MCF 10A (cell line): Measurements from ENCODE around the gene MIB1. TPM values are rescaled to one million over a fixed set of nuclear protein-coding genes. Genes with fewer than 3 reads are reported as not detected.

ENCODE experiments used
- BruUV-seq: library from RNA; stranded (reverse); fragments of 400-500 nt; replicated peaks from 2 replicates; lab custom pipeline; 2021; lab: Mats Ljungman, UMichigan
- CTCF ChIA-PET: fragments of 300-600 bp; sonication (Branson Sonifier 250); formaldehyde crosslinking; extraction: SDS; loops from one replicate; lab custom pipeline; 2021; ENCODE audit warnings: antibody characterized with exemption, inconsistent platforms; lab: Yijun Ruan, JAX
- POLR2A ChIA-PET: fragments of 300-600, 350-650 bp; sonication (Branson Sonifier 250); formaldehyde crosslinking; extraction: SDS; loops from one replicate; lab custom pipeline; 2020; ENCODE audit warnings: antibody characterized with exemption, inconsistent platforms; lab: Yijun Ruan, JAX
- DNase-seq: peaks from one replicate; pipeline ENCODE4 v3.0.0-alpha.2; 2018; ENCODE audit not compliant: unreplicated experiment
- H3K27ac Mint-ChIP-seq: one replicate; pipeline ENCODE4 v1.8.0; 2022; ENCODE audit warnings: mild to moderate bottlenecking, low read depth, mixed read lengths; ENCODE audit not compliant: unreplicated experiment
- H3K27me3 Mint-ChIP-seq: one replicate; pipeline ENCODE4 v1.8.0; 2022; ENCODE audit warnings: mixed read lengths; ENCODE audit not compliant: insufficient read depth, unreplicated experiment
- H3K36me3 Mint-ChIP-seq: one replicate; pipeline ENCODE4 v1.8.0; 2022; ENCODE audit warnings: mild to moderate bottlenecking, moderate library complexity, mixed read lengths; ENCODE audit not compliant: insufficient read depth, unreplicated experiment
- H3K4me1 Mint-ChIP-seq: one replicate; pipeline ENCODE4 v1.8.0; 2022; ENCODE audit warnings: mixed read lengths; ENCODE audit not compliant: insufficient read depth, unreplicated experiment
- H3K4me3 Mint-ChIP-seq: one replicate; pipeline ENCODE4 v1.8.0; 2022; ENCODE audit warnings: mild to moderate bottlenecking, moderate library complexity, mixed read lengths; ENCODE audit not compliant: unreplicated experiment
- H3K9me3 Mint-ChIP-seq: one replicate; pipeline ENCODE4 v1.8.0; 2022; ENCODE audit warnings: mixed read lengths; ENCODE audit not compliant: unreplicated experiment
- CTCF ChIP-seq: fragments of 200-600 bp; IDR thresholded peaks from one replicate; pipeline ENCODE4 v1.8.0; 2022; ENCODE audit warnings: antibody characterized with exemption, mild to moderate bottlenecking; ENCODE audit not compliant: unreplicated experiment
- intact Hi-C: fragments of 100-400 bp; cut with micrococcal nuclease; formaldehyde crosslinking; loops from 2 replicates; pipeline ENCODE4 v1.14.1; 2022
- total RNA-seq: library from RNA; stranded (reverse); gene quantifications from 2 replicates; pipeline ENCODE4 v1.2.3, GENCODE V29; 2022

The MIB1 gene
- total RNA-seq, 1 experiment from 2014 or later, result 40.5 TPM

GRCh38 chr18:21722687-21723086 is 17.9 kb upstream of the MIB1 start:
- H3K27ac Mint-ChIP-seq, result no peak overlapping the region
- ChIA-PET CTCF (no interaction called here), POLR2A (no interaction called here)
- H3K27me3 Mint-ChIP-seq, result no peaks in the 10 kb centered on the region
- H3K9me3 Mint-ChIP-seq, result no peaks in the 10 kb centered on the region
- H3K36me3 Mint-ChIP-seq, result peaks cover 6% of the 10 kb centered on the region
- TF ChIP-seq CTCF, result no peak
- no peaks in the 10 kb centered on the region for H3K4me1 Mint-ChIP-seq
- no TSS peak for BruUV-seq
- intact Hi-C loops, result no loop called here
- no peak for DNase-seq
- H3K4me3 Mint-ChIP-seq, result no peak overlapping the region

- intact Hi-C loops, result no loop called here
- Mint-ChIP-seq H3K4me3 (no peak overlapping the region), H3K9me3 (no peaks in the 10 kb centered on the region), H3K27ac (no peak overlapping the region), H3K36me3 (peaks cover 6% of the 10 kb centered on the region), H3K4me1 (no peaks in the 10 kb centered on the region), H3K27me3 (no peaks in the 10 kb centered on the region)
- CTCF ChIA-PET, result no interaction called here
- BruUV-seq, result no TSS peak
- DNase-seq, result no peak
- no peak for TF ChIP-seq CTCF
- POLR2A ChIA-PET, result interaction anchor here (0.6 kb wide), 1 partner anchor 1418 kb away, joined by 3 read pairs; no protein-coding TSS in a partner anchor
These were observed 15.4 kb upstream of the MIB1 start for GRCh38 chr18:21725201-21725600.

GRCh38 chr18:21727702-21728101 is 12.9 kb upstream of the MIB1 start:
- BruUV-seq, result no TSS peak
- CTCF ChIA-PET, result interaction anchor here (1.2 kb wide), 1 partner anchor 127 kb away, joined by 3 read pairs; the partner anchor contains the start of gene ESCO1
- intact Hi-C loops, result no loop called here
- H3K4me3 Mint-ChIP-seq, result no peak overlapping the region
- H3K36me3 Mint-ChIP-seq, result no peaks in the 10 kb centered on the region
- POLR2A ChIA-PET, result interaction anchor here (0.8 kb wide), 1 partner anchor 11 kb away, joined by 3 read pairs; no protein-coding TSS in a partner anchor
- DNase-seq, result no peak
- H3K9me3 Mint-ChIP-seq, result no peaks in the 10 kb centered on the region
- no peak for TF ChIP-seq CTCF
- H3K27ac Mint-ChIP-seq, result no peak overlapping the region
- no peaks in the 10 kb centered on the region for H3K4me1 Mint-ChIP-seq
- H3K27me3 Mint-ChIP-seq, result no peaks in the 10 kb centered on the region

- intact Hi-C loops, result no loop called here
- no peaks in the 10 kb centered on the region for H3K27me3 Mint-ChIP-seq
- no peak for DNase-seq
- ChIA-PET POLR2A (no interaction called here), CTCF (no interaction called here)
- no TSS peak for BruUV-seq
- no peak for TF ChIP-seq CTCF
- H3K9me3 Mint-ChIP-seq, result peaks cover 10% of the 10 kb centered on the region
- no peak overlapping the region for H3K4me3 Mint-ChIP-seq
- H3K36me3 Mint-ChIP-seq, result no peaks in the 10 kb centered on the region
- no peak overlapping the region for H3K27ac Mint-ChIP-seq
- no peaks in the 10 kb centered on the region for H3K4me1 Mint-ChIP-seq
These were observed 7.6 kb upstream of the MIB1 start for GRCh38 chr18:21733011-21733410.
